Upper lobe of left lung (tissue), 6 donors: ENCODE data around the gene IL1RAP. TPM values are rescaled to one million over a fixed set of nuclear protein-coding genes. Genes with fewer than 3 reads are reported as not detected.

Source experiments
- ATAC-seq, 2 donors: fragments of 200-7000 bp; cut with Tn5 transposase; one replicate each; pipeline ENCODE4 v1.9.1; 2022; ENCODE audit warnings: mild to moderate bottlenecking in 2 of 2, moderate library complexity in 2 of 2; ENCODE audit not compliant: low FRiP score in 2 of 2
- DNase-seq, 2 donors: peaks; one replicate each; pipeline ENCODE4 v3.0.0-alpha.2; 2019 to 2020
- H3K27ac ChIP-seq, 4 donors: fragments of 200-600 bp; sonication (generic); one replicate each; pipeline ENCODE4 v1.5.1; 2016 to 2019
- H3K27me3 ChIP-seq, 4 donors: fragments of 200-600 bp; sonication (generic); one replicate each; pipeline ENCODE4 v1.5.1; 2017 to 2019
- H3K36me3 ChIP-seq, 4 donors: fragments of 200-600 bp; sonication (generic); one replicate each; pipeline ENCODE4 v1.5.1; 2016 to 2019
- H3K4me1 ChIP-seq, 4 donors: fragments of 200-600 bp; sonication (generic); one replicate each; pipeline ENCODE4 v1.5.1; 2018 to 2019
- H3K4me3 ChIP-seq, 4 donors: fragments of 200-600 bp; sonication (generic); one replicate each; pipeline ENCODE4 v1.5.1; 2017 to 2019; ENCODE audit warnings: mild to moderate bottlenecking in 2 of 4, moderate library complexity in 1 of 4
- H3K9me3 ChIP-seq, 4 donors: fragments of 200-600 bp; sonication (generic); one replicate each; pipeline ENCODE4 v1.5.1; 2018 to 2019
- EP300 ChIP-seq, 4 donors: sonication (generic); formaldehyde crosslinking; IDR thresholded peaks; one replicate each; pipeline ENCODE4 v1.5.1; 2017; ENCODE audit warnings: antibody characterized with exemption in 4 of 4, control low read depth in 2 of 4
- POLR2A ChIP-seq, 4 donors: fragments of 450-650 bp; IDR thresholded peaks; one replicate each; pipeline ENCODE4 v1.5.1; 2016 to 2017; ENCODE audit warnings: antibody characterized with exemption in 4 of 4, mild to moderate bottlenecking in 2 of 4
- POLR2AphosphoS5 ChIP-seq, 2 donors: sonication (generic); formaldehyde crosslinking; IDR thresholded peaks; one replicate each; pipeline ENCODE4 v1.5.1; 2017; ENCODE audit warnings: antibody characterized with exemption in 2 of 2
- WGBS, 2 donors: methylation state at CpG; one replicate each; pipeline ENCODE4 v1.1.5; 2017 to 2018; 5-methylcytosine and 5-hydroxymethylcytosine counted together
- total RNA-seq, 6 donors: library from RNA; depleted of rRNA in 4 of 6; stranded (reverse); fragments of >200 nt in 4 of 6; gene quantifications; one replicate each; pipeline versions ENCODE4 v1.1.0 to v1.2.1, GENCODE V29; 2016 to 2021
- TF ChIP-seq, protein P1 (sequence below), 6 experiments: fragments of 450-650 bp in 4 of 6; fragments of 200-600 bp in 2 of 6; sonication (generic) in 2 of 6; IDR thresholded peaks; one replicate each; pipeline ENCODE4 v1.5.1; 2016 to 2019; ENCODE audit warnings: antibody characterized with exemption in 6 of 6
- donor health status: DM: no; HTN: no; CAD: no; lungs with moderate emphysema.
- donor health status: DM: no; HTN: yes; CAD: no; lungs with severe emphysema.

Gene IL1RAP
- total RNA-seq, 6 donors from 2014 or later = 6.3 to 29.8 (median 22.7) TPM

DNA sequence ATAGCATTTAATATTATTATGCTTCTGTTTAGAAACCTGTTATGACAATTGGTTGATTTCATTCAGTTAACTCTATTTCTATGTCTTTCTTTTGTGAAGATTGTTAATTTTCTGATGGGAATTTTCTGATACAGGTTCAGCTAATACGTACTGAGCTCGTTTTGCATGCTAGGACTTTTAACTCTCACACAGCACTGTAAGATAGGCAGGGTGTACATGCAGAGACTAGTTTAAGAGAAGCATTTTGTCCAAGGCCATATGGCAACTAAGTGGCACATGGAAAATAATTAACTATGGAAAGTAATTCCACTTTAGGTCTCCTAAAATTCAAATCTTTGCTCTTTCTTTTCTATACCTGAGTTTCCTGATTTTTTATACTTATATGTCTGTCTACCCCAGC lies 81.9 kb downstream of the IL1RAP start:
- Histone ChIP-seq H3K27me3 (no peaks in the 10 kb centered on the region), H3K9me3 (no peaks in the 10 kb centered on the region), H3K36me3 (no peaks in the 10 kb centered on the region), H3K4me1 (peaks cover 0 to 6% (median 3%) of the 10 kb centered on the region in 4 donors), H3K27ac (no peak overlapping the region), H3K4me3 (no peak overlapping the region)
- 92 to 95% methylated on average over 2 of the region's 2 CpGs for WGBS, 2 donors
- no peak for ATAC-seq
- DNase-seq = no peak
- TF ChIP-seq POLR2AphosphoS5 (IDR thresholded peaks at IDR 0.05) (no peak), EP300 (IDR thresholded peaks at IDR 0.05) (no peak), POLR2A (IDR thresholded peaks at IDR 0.05) (no peak)
- TF ChIP-seq, protein P1, sequence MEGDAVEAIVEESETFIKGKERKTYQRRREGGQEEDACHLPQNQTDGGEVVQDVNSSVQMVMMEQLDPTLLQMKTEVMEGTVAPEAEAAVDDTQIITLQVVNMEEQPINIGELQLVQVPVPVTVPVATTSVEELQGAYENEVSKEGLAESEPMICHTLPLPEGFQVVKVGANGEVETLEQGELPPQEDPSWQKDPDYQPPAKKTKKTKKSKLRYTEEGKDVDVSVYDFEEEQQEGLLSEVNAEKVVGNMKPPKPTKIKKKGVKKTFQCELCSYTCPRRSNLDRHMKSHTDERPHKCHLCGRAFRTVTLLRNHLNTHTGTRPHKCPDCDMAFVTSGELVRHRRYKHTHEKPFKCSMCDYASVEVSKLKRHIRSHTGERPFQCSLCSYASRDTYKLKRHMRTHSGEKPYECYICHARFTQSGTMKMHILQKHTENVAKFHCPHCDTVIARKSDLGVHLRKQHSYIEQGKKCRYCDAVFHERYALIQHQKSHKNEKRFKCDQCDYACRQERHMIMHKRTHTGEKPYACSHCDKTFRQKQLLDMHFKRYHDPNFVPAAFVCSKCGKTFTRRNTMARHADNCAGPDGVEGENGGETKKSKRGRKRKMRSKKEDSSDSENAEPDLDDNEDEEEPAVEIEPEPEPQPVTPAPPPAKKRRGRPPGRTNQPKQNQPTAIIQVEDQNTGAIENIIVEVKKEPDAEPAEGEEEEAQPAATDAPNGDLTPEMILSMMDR (IDR thresholded peaks at IDR 0.05) = no peak

- H3K27me3 ChIP-seq = no peaks in the 10 kb centered on the region
- H3K4me3 ChIP-seq = no peak overlapping the region
- ATAC-seq (no peak), DNase-seq (no peak)
- WGBS, 2 donors = 66 to 67% methylated on average over 5 of the region's 5 CpGs
- H3K4me1 ChIP-seq = peaks cover 0 to 6% (median 2%) of the 10 kb centered on the region in 4 donors
- H3K9me3 ChIP-seq = no peaks in the 10 kb centered on the region
- no peaks in the 10 kb centered on the region for H3K36me3 ChIP-seq
- TF ChIP-seq, protein P1 (IDR thresholded peaks at IDR 0.05) = no peak
- TF ChIP-seq POLR2AphosphoS5 (IDR thresholded peaks at IDR 0.05) (no peak), EP300 (IDR thresholded peaks at IDR 0.05) (no peak), POLR2A (IDR thresholded peaks at IDR 0.05) (no peak)
- H3K27ac ChIP-seq = peak overlapping the region in 1 of 4 donors; percentile 4
Observed at GRCh38 chr3:190596349-190597285, 82.7 kb downstream of the IL1RAP start.

DNA sequence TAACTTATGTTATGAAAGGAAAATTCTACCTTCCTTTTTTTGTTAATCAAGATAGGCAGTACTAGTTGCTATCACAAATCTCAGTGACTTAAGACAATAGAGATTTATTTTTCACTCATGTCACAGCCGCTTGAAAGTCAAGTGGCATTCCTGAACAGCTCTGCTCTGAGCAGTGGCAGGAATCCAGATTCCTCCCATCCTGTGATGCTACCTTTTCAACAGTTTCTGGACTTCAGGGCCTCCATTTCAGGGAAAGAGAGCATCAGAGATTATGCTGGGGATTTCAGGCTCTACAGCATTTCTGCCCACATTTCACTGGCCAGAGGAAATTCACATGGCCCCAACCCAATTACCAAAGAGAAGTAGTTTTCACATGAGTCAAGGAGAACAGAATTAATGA lies 83.4 kb downstream of the IL1RAP start:
- no peaks in the 10 kb centered on the region for H3K36me3 ChIP-seq
- no peak overlapping the region for H3K4me3 ChIP-seq
- H3K27me3 ChIP-seq = no peaks in the 10 kb centered on the region
- ATAC-seq (no peak), DNase-seq (no peak)
- H3K27ac ChIP-seq = no peak overlapping the region
- no peaks in the 10 kb centered on the region for H3K9me3 ChIP-seq
- TF ChIP-seq POLR2AphosphoS5 (IDR thresholded peaks at IDR 0.05) = no peak
- TF ChIP-seq POLR2A (IDR thresholded peaks at IDR 0.05) = no peak
- TF ChIP-seq, protein P1 (IDR thresholded peaks at IDR 0.05) = no peak
- no peak for TF ChIP-seq EP300 (IDR thresholded peaks at IDR 0.05)
- peaks cover 0 to 6% (median 2%) of the 10 kb centered on the region in 4 donors for H3K4me1 ChIP-seq
- WGBS, 2 donors = 42 to 44% methylated on average over 1 of the region's 1 CpG

DNA sequence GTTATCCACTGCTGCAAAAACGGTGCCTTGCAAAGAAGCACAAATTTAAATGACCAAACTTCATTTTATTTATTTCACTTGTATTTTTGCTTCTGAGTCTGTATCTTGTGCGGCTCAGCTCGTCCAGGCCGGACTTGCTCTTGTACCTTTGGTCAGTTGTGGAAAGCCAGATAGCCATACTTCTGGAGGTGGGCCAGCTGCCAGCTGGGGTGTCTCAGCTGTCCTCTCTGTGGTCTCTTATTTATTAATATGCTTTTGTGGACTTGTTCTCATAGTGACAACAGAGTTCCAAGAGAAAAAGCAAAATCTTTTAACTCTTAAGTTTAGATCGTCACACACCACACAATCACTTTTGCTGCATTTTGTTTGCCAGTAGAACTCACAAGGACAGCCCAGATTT lies 87.7 kb downstream of the IL1RAP start:
- no peak for TF ChIP-seq POLR2A (IDR thresholded peaks at IDR 0.05)
- TF ChIP-seq, protein P1 (IDR thresholded peaks at IDR 0.05) = no peak
- TF ChIP-seq POLR2AphosphoS5 (IDR thresholded peaks at IDR 0.05) = no peak
- TF ChIP-seq EP300 (IDR thresholded peaks at IDR 0.05) = no peak
- no peak for DNase-seq
- no peak for ATAC-seq
- Histone ChIP-seq H3K9me3 (no peaks in the 10 kb centered on the region), H3K4me1 (peaks cover 0 to 4% (median 0%) of the 10 kb centered on the region in 4 donors), H3K27ac (no peak overlapping the region), H3K27me3 (no peaks in the 10 kb centered on the region), H3K4me3 (no peak overlapping the region), H3K36me3 (peaks cover 0 to 9% (median 4%) of the 10 kb centered on the region in 4 donors)
- WGBS, 2 donors = 80 to 89% methylated on average over 5 of the region's 5 CpGs
